Endothelial cell of umbilical vein (primary cell): ENCODE data around the gene DCAF6. TPM values are rescaled to one million over a fixed set of nuclear protein-coding genes. Genes with fewer than 3 reads are reported as not detected.

Experiments used
- BruUV-seq: library from RNA; stranded (reverse); fragments of 400-500 nt; replicated peaks from 2 replicates; lab custom pipeline; 2021; lab: Mats Ljungman, UMichigan
- CTCF ChIA-PET: fragments of 300-600, 350-600 bp; sonication (Branson Sonifier 250); formaldehyde crosslinking; loops from one replicate; lab custom pipeline; 2021; ENCODE audit warnings: antibody characterized with exemption, inconsistent platforms; lab: Charles Lee
- POLR2A ChIA-PET: fragments of 300-600, 350-600 bp; sonication (Branson Sonifier 250); formaldehyde crosslinking; loops from one replicate; lab custom pipeline; 2021; ENCODE audit warnings: antibody characterized with exemption, inconsistent platforms; lab: Charles Lee
- DNase-seq: peaks from one replicate; pipeline ENCODE4 v3.0.0-alpha.2; 2011; ENCODE audit warnings: low read depth, low spot score
- FAIRE-seq: peaks from 2 replicates; lab custom pipeline; 2011; peaks lifted over from hg19 to GRCh38; lab: Jason Lieb, UNC
- H2AFZ ChIP-seq: 2 replicates; pipeline ENCODE4 v1.6.0; 2012; ENCODE audit warnings: low read depth, low read length, control low read depth, inconsistent platforms
- H3K27ac ChIP-seq: 2 replicates; pipeline ENCODE4 v1.5.1; 2011; ENCODE audit warnings: low read depth, mild to moderate bottlenecking, control low read depth, low read length, moderate library complexity; ENCODE audit not compliant: insufficient read depth
- H3K27me3 ChIP-seq, 2 experiments: 2 replicates each; pipeline versions ENCODE4 v1.6.0 to v1.6.1; 2011; ENCODE audit warnings: low read length in 2 of 2, mixed read lengths in 1 of 2; ENCODE audit not compliant: control insufficient read depth in 2 of 2, insufficient read depth in 2 of 2
- H3K36me3 ChIP-seq, 2 experiments: 2 replicates in 1 of 2; 3 replicates in 1 of 2; pipeline ENCODE4 v1.5.1; 2011; ENCODE audit warnings: low read length in 2 of 2, mild to moderate bottlenecking in 1 of 2, moderate library complexity in 1 of 2; ENCODE audit not compliant: control insufficient read depth in 2 of 2, insufficient read depth in 2 of 2; ENCODE audit errors: extremely low read depth in 1 of 2
- H3K4me1 ChIP-seq: 3 replicates; pipeline ENCODE4 v1.5.1; 2011; ENCODE audit warnings: mild to moderate bottlenecking, low read length; ENCODE audit not compliant: control insufficient read depth, insufficient read depth; ENCODE audit errors: extremely low read depth
- H3K4me2 ChIP-seq: 2 replicates; pipeline ENCODE4 v1.6.1; 2011; ENCODE audit warnings: low read length, control low read depth, mixed read lengths; ENCODE audit not compliant: insufficient read depth
- H3K4me3 ChIP-seq, 3 experiments: fragments of 200-600 bp in 1 of 3; sonication (generic), shearing (Covaris generic) in 1 of 3; replicated peaks in 1 of 3; 2 replicates each; pipeline ENCODE4 v1.5.1; 2011 to 2016; ENCODE audit warnings: control low read depth in 3 of 3, low read length in 3 of 3, mild to moderate bottlenecking in 2 of 3, inconsistent platforms in 1 of 3, low read depth in 1 of 3, moderate library complexity in 1 of 3; ENCODE audit not compliant: insufficient read depth in 1 of 3
- H3K79me2 ChIP-seq: 2 replicates; pipeline ENCODE4 v1.6.0; 2012; ENCODE audit warnings: low read length, inconsistent platforms; ENCODE audit not compliant: control insufficient read depth, insufficient read depth
- H3K9ac ChIP-seq: replicated peaks from 2 replicates; pipeline ENCODE3; 2011; ENCODE audit warnings: low read length, control low read depth; ENCODE audit not compliant: insufficient read depth; ENCODE audit errors: extremely low read depth
- H3K9me1 ChIP-seq: replicated peaks from 3 replicates; pipeline ENCODE4 v1.6.0; 2011; ENCODE audit warnings: mild to moderate bottlenecking, low read length; ENCODE audit not compliant: control insufficient read depth, insufficient read depth; ENCODE audit errors: extremely low read depth
- H3K9me3 ChIP-seq: replicated peaks from 2 replicates; pipeline ENCODE4 v1.5.1; 2012; ENCODE audit warnings: low read length, inconsistent platforms; ENCODE audit not compliant: control insufficient read depth, insufficient read depth
- H4K20me1 ChIP-seq: replicated peaks from 2 replicates; pipeline ENCODE3; 2011; ENCODE audit warnings: mild to moderate bottlenecking, low read length; ENCODE audit not compliant: control insufficient read depth, insufficient read depth; ENCODE audit errors: extremely low read depth
- EZH2 ChIP-seq: IDR thresholded peaks from 2 replicates; pipeline ENCODE4 v1.6.1; 2012; ENCODE audit warnings: borderline replicate concordance, low read depth, mild to moderate bottlenecking, moderate library complexity, low read length, inconsistent platforms; ENCODE audit not compliant: severe bottlenecking
- FOS ChIP-seq: IDR thresholded peaks from 2 replicates; pipeline ENCODE4 v1.6.1; 2011; ENCODE audit warnings: mild to moderate bottlenecking, low read length, moderate library complexity, borderline replicate concordance; ENCODE audit not compliant: insufficient read depth
- GATA2 ChIP-seq: IDR thresholded peaks from 2 replicates; pipeline ENCODE4 v1.7.0; 2011; ENCODE audit warnings: low read depth, mild to moderate bottlenecking, moderate library complexity, mixed read lengths, low read length; ENCODE audit not compliant: insufficient read length, insufficient read depth
- JUN ChIP-seq: IDR thresholded peaks from 2 replicates; pipeline ENCODE4 v1.6.1; 2011; ENCODE audit warnings: borderline replicate concordance, low read depth; ENCODE audit not compliant: insufficient read length, insufficient read depth
- MYC ChIP-seq: IDR thresholded peaks from one replicate; pipeline ENCODE4 v1.6.1; 2011; ENCODE audit warnings: mild to moderate bottlenecking, low read depth, low read length
- POLR2A ChIP-seq: IDR thresholded peaks from 2 replicates; pipeline ENCODE4 v1.6.1; 2012; ENCODE audit warnings: low read depth, mild to moderate bottlenecking, control low read depth, low read length
- POLR2AphosphoS5 ChIP-seq: IDR thresholded peaks from 2 replicates; pipeline ENCODE4 v1.6.1; 2012; ENCODE audit warnings: low read depth, mild to moderate bottlenecking, control low read depth, low read length, moderate library complexity; ENCODE audit not compliant: insufficient read depth
- dilution Hi-C: fragments of 300-500 bp; cut with MboI; formaldehyde crosslinking; loops from one replicate; pipeline ENCODE4 v1.15.0; 2019; ENCODE audit warnings: low sequenced_read_pairs; ENCODE audit not compliant: extremely low pct_ligation_motif_present
- intact Hi-C: fragments of 100-400 bp; cut with micrococcal nuclease; formaldehyde crosslinking; loops from one replicate; pipeline ENCODE4 v1.10.0; 2022
- polyA plus RNA-seq, 4 experiments: library from polyadenylated mRNA; depleted of rRNA in 3 of 4; stranded (reverse) in 3 of 4; unstranded in 1 of 4; fragments of >200 nt; gene quantifications; 2 replicates each; pipeline versions ENCODE4 v1.2.1 to v1.2.3, GENCODE V29; 2011 to 2012; ENCODE audit warnings: missing spikeins in 1 of 4
- total RNA-seq: library from RNA; stranded (reverse); gene quantifications from 2 replicates; pipeline ENCODE4 v1.2.3, GENCODE V29; 2021
- TF ChIP-seq, protein P1 (sequence below), 2 donors: IDR thresholded peaks; 1 replicate in 1 of 2; 2 replicates in 1 of 2; pipeline ENCODE4 v1.5.1; 2011; ENCODE audit warnings: low read length in 2 of 2, mild to moderate bottlenecking in 2 of 2, moderate library complexity in 2 of 2, control low read depth in 1 of 2, inconsistent platforms in 1 of 2, low read depth in 1 of 2; ENCODE audit not compliant: insufficient read depth in 1 of 2; ENCODE audit errors: extremely low read depth in 1 of 2
- TF ChIP-seq, protein P2 (sequence below): IDR thresholded peaks from 2 replicates; pipeline ENCODE4 v1.6.1; 2011; ENCODE audit not compliant: insufficient read depth, insufficient read length

Gene DCAF6
- total and polyA plus RNA-seq, 2 donors (not counting 3 experiments of a cell fraction or from before 2014, with no cell fraction given): 28.6 to 39.4 TPM

DNA sequence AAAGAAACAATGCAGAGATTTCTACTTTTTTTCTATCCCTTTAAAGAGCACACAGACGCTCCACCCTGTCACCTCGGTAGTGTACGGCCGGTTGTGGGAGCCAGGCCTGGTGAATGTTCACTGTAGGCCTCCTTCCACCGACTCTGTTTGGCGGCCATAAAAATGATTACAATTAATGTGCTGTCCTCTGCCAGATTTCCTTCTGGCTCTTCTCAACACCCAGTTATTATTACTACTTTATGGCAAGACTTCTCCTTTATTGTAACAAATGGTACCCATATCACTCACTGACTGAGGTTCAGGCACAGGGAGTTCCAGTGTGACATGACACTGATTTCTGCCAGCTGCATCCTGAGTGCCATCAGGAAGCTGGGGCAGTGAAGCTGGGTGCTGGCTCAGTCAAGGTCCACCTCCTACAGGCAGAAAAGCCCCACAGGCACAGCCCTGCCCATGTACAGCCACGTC, 162.9 kb downstream of the DCAF6 start:
- intact Hi-C loops: no loop called here
- POLR2A ChIA-PET: no interaction called here
- no TSS peak for BruUV-seq

More for the DNA sequence above, 162.9 kb downstream of the DCAF6 start:
- FAIRE-seq (no peak), DNase-seq (no peak)
- Histone ChIP-seq H3K27ac (no peak overlapping the region), H2AFZ (no peak overlapping the region), H3K9me1 (no peaks in the 10 kb centered on the region), H4K20me1 (no peaks in the 10 kb centered on the region), H3K4me3 (no peak overlapping the region), H3K9me3 (no peaks in the 10 kb centered on the region), H3K4me1 (no peaks in the 10 kb centered on the region), H3K27me3 (no peaks in the 10 kb centered on the region), H3K36me3 (peaks cover 0 to 26% of the 10 kb centered on the region in 2 experiments), H3K4me2 (no peak overlapping the region), H3K79me2 (no peaks in the 10 kb centered on the region), H3K9ac (no peak overlapping the region)
- CTCF ChIA-PET: interaction anchor here (1.0 kb wide), 1 partner anchor 17 kb away, joined by 3 read pairs; no protein-coding TSS in a partner anchor
- dilution Hi-C loops: no loop called here
- TF ChIP-seq, protein P1, sequence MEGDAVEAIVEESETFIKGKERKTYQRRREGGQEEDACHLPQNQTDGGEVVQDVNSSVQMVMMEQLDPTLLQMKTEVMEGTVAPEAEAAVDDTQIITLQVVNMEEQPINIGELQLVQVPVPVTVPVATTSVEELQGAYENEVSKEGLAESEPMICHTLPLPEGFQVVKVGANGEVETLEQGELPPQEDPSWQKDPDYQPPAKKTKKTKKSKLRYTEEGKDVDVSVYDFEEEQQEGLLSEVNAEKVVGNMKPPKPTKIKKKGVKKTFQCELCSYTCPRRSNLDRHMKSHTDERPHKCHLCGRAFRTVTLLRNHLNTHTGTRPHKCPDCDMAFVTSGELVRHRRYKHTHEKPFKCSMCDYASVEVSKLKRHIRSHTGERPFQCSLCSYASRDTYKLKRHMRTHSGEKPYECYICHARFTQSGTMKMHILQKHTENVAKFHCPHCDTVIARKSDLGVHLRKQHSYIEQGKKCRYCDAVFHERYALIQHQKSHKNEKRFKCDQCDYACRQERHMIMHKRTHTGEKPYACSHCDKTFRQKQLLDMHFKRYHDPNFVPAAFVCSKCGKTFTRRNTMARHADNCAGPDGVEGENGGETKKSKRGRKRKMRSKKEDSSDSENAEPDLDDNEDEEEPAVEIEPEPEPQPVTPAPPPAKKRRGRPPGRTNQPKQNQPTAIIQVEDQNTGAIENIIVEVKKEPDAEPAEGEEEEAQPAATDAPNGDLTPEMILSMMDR (IDR thresholded peaks at IDR 0.05; ENCODE audit: extremely low read depth in 1 of 2, insufficient read depth in 1 of 2, low read depth in 1 of 2, low read length in 2 of 2): no peak
- TF ChIP-seq POLR2A (no peak), GATA2 (no peak), JUN (no peak), MYC (no peak), FOS (no peak), EZH2 (no peak), POLR2AphosphoS5 (no peak)
- TF ChIP-seq, protein P2, sequence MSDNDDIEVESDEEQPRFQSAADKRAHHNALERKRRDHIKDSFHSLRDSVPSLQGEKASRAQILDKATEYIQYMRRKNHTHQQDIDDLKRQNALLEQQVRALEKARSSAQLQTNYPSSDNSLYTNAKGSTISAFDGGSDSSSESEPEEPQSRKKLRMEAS: no peak
